Stimulated activated naive B cell treated with anti-CD40 and anti-IgM and Interleukin-4, amounts not matched to agents 10 μg/mL and 1 μg/mL and 100 μg/mL, for 72 hours (primary cell): ENCODE measurements around the gene TRPV4.

Experiments
- ATAC-seq, 2 donors: fragments of 150-1000 bp; cut with Tn5 transposase; replicated peaks; 2 replicates each; pipeline ENCODE4 v1.10.0; 2021; ENCODE audit warnings: moderate library complexity in 1 of 2
- DNase-seq: peaks from one replicate; pipeline ENCODE4 v3.0.0; 2021
- H3K27ac Mint-ChIP-seq: one replicate; pipeline ENCODE4 v1.8.0; 2022; ENCODE audit warnings: mild to moderate bottlenecking, mixed read lengths
- H3K27me3 Mint-ChIP-seq, 2 donors: one replicate each; pipeline ENCODE4 v1.8.0; 2022; ENCODE audit warnings: mixed read lengths in 2 of 2
- H3K36me3 Mint-ChIP-seq, 2 donors: one replicate each; pipeline ENCODE4 v1.8.0; 2022; ENCODE audit warnings: mixed read lengths in 2 of 2, mild to moderate bottlenecking in 1 of 2
- H3K4me1 Mint-ChIP-seq, 2 donors: one replicate each; pipeline ENCODE4 v1.8.0; 2022; ENCODE audit warnings: mixed read lengths in 2 of 2, mild to moderate bottlenecking in 1 of 2
- H3K4me3 Mint-ChIP-seq, 2 donors: one replicate each; pipeline ENCODE4 v1.8.0; 2022; ENCODE audit warnings: mild to moderate bottlenecking in 2 of 2, mixed read lengths in 2 of 2, moderate library complexity in 1 of 2
- H3K9me3 Mint-ChIP-seq, 2 donors: one replicate each; pipeline ENCODE4 v1.8.0; 2022; ENCODE audit warnings: mixed read lengths in 2 of 2, mild to moderate bottlenecking in 1 of 2

Gene TRPV4

DNA sequence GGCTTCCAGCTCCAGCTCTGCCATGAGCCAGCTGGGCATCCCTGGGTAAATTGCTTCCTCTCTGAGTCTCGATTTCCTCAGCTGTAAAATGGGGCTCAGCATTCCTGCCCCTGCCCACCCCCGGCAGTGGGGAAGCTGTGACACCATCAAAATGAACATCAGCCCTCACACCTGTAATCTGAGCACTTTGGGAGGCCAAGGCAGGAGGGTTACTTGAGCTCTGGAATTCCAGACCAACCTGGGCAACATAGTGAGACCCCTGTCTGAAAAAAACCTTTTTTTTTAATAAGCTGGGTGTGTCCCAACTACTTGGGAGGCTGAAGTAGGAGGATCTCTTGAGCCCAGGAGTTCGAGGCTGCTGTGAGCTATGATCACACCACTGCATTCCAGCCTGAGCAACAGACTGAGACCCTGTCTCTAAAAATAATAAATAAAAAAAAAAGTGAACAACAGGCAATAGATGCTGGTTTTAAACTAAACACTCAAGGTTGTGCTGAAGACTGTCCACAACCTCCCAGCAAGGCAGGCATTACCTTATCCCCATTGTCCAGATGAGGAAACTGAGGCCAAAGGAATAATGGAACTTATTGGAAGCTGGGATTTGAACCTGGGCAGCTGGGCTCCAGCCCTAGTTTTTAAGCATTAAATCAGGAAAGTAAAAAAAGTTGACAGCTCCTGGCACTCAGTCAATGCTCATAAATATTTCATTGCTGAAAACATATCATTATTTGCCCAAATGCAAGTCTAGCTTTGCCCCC is 4.3 kb downstream of the TRPV4 start:
- no peaks in the 10 kb centered on the region for H3K9me3 Mint-ChIP-seq
- peaks cover 27 to 44% of the 10 kb centered on the region in 2 donors for H3K27me3 Mint-ChIP-seq
- peaks cover 0 to 4% of the 10 kb centered on the region in 2 donors for H3K36me3 Mint-ChIP-seq
- DNase-seq (no peak), ATAC-seq (no peak)
- H3K4me1 Mint-ChIP-seq = peaks cover 4 to 5% of the 10 kb centered on the region in 2 donors
- H3K4me3 Mint-ChIP-seq = no peak overlapping the region
- H3K27ac Mint-ChIP-seq = no peak overlapping the region

GRCh38 chr12:109827566-109828550 is 5.3 kb downstream of the TRPV4 start:
- ATAC-seq = no peak
- Mint-ChIP-seq H3K36me3 (no peaks in the 10 kb centered on the region), H3K4me3 (no peak overlapping the region), H3K4me1 (no peaks in the 10 kb centered on the region), H3K9me3 (no peaks in the 10 kb centered on the region), H3K27ac (peak overlapping the region; percentile 1), H3K27me3 (peaks cover 21 to 39% of the 10 kb centered on the region in 2 donors)
- no peak for DNase-seq

- DNase-seq = no peak
- H3K4me1 Mint-ChIP-seq = no peaks in the 10 kb centered on the region
These were observed 6.1 kb downstream of the TRPV4 start for GRCh38 chr12:109827080-109827479.

GRCh38 chr12:109824731-109825130 is 8.5 kb downstream of the TRPV4 start:
- peaks cover 15 to 31% of the 10 kb centered on the region in 2 donors for H3K27me3 Mint-ChIP-seq
- no peak overlapping the region for H3K27ac Mint-ChIP-seq

More at GRCh38 chr12:109827080-109827479, 6.1 kb downstream of the TRPV4 start:
- ATAC-seq = no peak
- Mint-ChIP-seq H3K36me3 (no peaks in the 10 kb centered on the region), H3K9me3 (no peaks in the 10 kb centered on the region), H3K4me3 (no peak overlapping the region), H3K27me3 (peaks cover 21 to 34% of the 10 kb centered on the region in 2 donors), H3K27ac (no peak overlapping the region)

DNA sequence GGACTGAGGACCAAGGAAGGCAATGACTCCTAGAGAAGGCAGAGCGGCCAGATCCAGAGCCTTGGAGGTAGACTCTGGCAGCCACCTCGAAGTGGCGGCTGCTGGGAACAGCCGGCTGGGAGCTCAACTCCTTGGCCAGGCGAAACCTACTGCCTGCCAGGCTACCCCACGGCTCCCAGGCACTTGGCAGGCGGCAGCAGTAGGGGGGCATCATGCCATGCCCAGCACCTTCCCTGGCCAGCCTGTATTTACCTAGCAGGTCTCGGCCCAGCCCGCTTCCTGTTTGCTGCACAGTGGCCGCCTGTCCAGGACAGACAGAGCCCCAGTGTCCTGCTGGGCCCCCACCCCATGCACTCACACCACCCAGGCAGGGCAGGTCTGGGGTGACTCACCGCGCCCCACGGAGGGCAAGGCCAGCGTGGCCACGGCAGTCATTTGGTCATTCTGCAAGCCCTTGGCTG is 10.2 kb downstream of the TRPV4 start:
- ATAC-seq (no peak), DNase-seq (no peak)
- H3K4me3 Mint-ChIP-seq = no peak overlapping the region
- H3K4me1 Mint-ChIP-seq = no peaks in the 10 kb centered on the region
- no peak overlapping the region for H3K27ac Mint-ChIP-seq
- H3K9me3 Mint-ChIP-seq = no peaks in the 10 kb centered on the region
- peaks cover 15 to 28% of the 10 kb centered on the region in 2 donors for H3K27me3 Mint-ChIP-seq
- no peaks in the 10 kb centered on the region for H3K36me3 Mint-ChIP-seq

More at GRCh38 chr12:109824731-109825130, 8.5 kb downstream of the TRPV4 start:
- Mint-ChIP-seq H3K9me3 (no peaks in the 10 kb centered on the region), H3K36me3 (no peaks in the 10 kb centered on the region), H3K4me3 (no peak overlapping the region), H3K4me1 (no peaks in the 10 kb centered on the region)
- DNase-seq (no peak), ATAC-seq (no peak)

DNA sequence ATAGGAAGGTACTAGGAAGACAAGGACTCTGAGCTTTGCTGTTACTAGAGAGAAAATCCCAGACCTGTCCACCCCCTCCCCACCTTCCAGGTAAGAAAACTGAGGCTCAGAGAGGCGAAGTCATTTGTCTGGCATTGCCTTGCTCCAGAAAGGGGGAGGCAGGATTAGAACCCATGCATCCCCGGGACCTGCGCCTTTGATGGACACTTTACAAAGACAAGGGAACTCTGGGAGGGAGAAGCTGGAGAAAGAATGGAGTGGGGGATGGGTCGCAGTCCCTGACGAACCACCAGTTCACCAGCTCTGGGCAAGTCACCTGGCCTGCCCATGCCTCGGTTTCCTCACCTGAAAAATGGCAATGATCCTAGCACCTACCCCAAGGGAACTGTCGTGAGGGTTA is 10.8 kb downstream of the TRPV4 start:
- no peaks in the 10 kb centered on the region for H3K4me1 Mint-ChIP-seq
- H3K36me3 Mint-ChIP-seq = no peaks in the 10 kb centered on the region
- peaks cover 13 to 22% of the 10 kb centered on the region in 2 donors for H3K27me3 Mint-ChIP-seq
- no peak overlapping the region for H3K27ac Mint-ChIP-seq
- H3K4me3 Mint-ChIP-seq = no peak overlapping the region
- no peak for DNase-seq
- ATAC-seq = no peak
- H3K9me3 Mint-ChIP-seq = no peaks in the 10 kb centered on the region

- Mint-ChIP-seq H3K27me3 (peaks cover 11 to 20% of the 10 kb centered on the region in 2 donors), H3K4me3 (no peak overlapping the region), H3K27ac (no peak overlapping the region), H3K4me1 (no peaks in the 10 kb centered on the region), H3K9me3 (no peaks in the 10 kb centered on the region), H3K36me3 (no peaks in the 10 kb centered on the region)
- DNase-seq = no peak
- no peak for ATAC-seq
These were observed 11.2 kb downstream of the TRPV4 start for GRCh38 chr12:109821968-109822367.

- ATAC-seq = no peak
- Mint-ChIP-seq H3K27ac (no peak overlapping the region), H3K27me3 (peaks cover 11 to 20% of the 10 kb centered on the region in 2 donors), H3K4me3 (no peak overlapping the region), H3K9me3 (no peaks in the 10 kb centered on the region), H3K4me1 (no peaks in the 10 kb centered on the region), H3K36me3 (no peaks in the 10 kb centered on the region)
- DNase-seq = no peak
These were observed 12.3 kb downstream of the TRPV4 start for GRCh38 chr12:109820816-109821381.

- Mint-ChIP-seq H3K27ac (no peak overlapping the region), H3K4me3 (no peak overlapping the region), H3K27me3 (peaks cover 4 to 20% of the 10 kb centered on the region in 2 donors)
These were observed 14.2 kb downstream of the TRPV4 start for GRCh38 chr12:109818905-109819500.

DNA sequence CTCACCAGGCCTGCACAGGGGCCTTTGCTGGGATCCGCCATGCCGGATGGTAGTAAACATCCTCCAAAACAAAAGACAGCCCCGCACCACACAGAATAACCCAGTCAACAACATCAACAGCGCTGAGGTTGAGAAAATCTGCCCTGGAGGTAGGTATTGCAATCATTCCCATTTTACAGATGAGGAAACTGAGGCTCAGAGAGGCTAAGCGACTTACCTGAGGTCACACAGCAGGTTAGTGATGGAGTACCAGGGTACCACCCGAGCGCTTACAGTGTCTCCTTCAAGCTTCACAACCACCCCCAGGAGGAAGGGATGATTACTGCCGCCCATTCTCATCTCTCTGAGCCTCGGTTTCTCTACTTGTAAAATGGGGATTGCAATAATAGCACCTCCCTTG is 14.9 kb downstream of the TRPV4 start:
- DNase-seq (no peak), ATAC-seq (no peak)
- Mint-ChIP-seq H3K27ac (no peak overlapping the region), H3K4me1 (no peaks in the 10 kb centered on the region), H3K36me3 (no peaks in the 10 kb centered on the region), H3K9me3 (no peaks in the 10 kb centered on the region), H3K4me3 (no peak overlapping the region), H3K27me3 (peaks cover 4 to 18% of the 10 kb centered on the region in 2 donors)

More at GRCh38 chr12:109818905-109819500, 14.2 kb downstream of the TRPV4 start:
- no peak for ATAC-seq
- no peaks in the 10 kb centered on the region for H3K36me3 Mint-ChIP-seq
- no peak for DNase-seq
- H3K4me1 Mint-ChIP-seq = no peaks in the 10 kb centered on the region
- H3K9me3 Mint-ChIP-seq = no peaks in the 10 kb centered on the region

- DNase-seq (no peak), ATAC-seq (no peak)
- Mint-ChIP-seq H3K9me3 (no peaks in the 10 kb centered on the region), H3K36me3 (no peaks in the 10 kb centered on the region), H3K4me1 (no peaks in the 10 kb centered on the region), H3K4me3 (no peak overlapping the region), H3K27ac (no peak overlapping the region), H3K27me3 (peaks cover 4 to 16% of the 10 kb centered on the region in 2 donors)
These were observed 15.5 kb downstream of the TRPV4 start for GRCh38 chr12:109817627-109818231.

- Mint-ChIP-seq H3K27me3 (peaks cover 3 to 11% of the 10 kb centered on the region in 2 donors), H3K4me3 (no peak overlapping the region), H3K9me3 (no peaks in the 10 kb centered on the region)
These were observed 16.3 kb downstream of the TRPV4 start for GRCh38 chr12:109816870-109817269.

DNA sequence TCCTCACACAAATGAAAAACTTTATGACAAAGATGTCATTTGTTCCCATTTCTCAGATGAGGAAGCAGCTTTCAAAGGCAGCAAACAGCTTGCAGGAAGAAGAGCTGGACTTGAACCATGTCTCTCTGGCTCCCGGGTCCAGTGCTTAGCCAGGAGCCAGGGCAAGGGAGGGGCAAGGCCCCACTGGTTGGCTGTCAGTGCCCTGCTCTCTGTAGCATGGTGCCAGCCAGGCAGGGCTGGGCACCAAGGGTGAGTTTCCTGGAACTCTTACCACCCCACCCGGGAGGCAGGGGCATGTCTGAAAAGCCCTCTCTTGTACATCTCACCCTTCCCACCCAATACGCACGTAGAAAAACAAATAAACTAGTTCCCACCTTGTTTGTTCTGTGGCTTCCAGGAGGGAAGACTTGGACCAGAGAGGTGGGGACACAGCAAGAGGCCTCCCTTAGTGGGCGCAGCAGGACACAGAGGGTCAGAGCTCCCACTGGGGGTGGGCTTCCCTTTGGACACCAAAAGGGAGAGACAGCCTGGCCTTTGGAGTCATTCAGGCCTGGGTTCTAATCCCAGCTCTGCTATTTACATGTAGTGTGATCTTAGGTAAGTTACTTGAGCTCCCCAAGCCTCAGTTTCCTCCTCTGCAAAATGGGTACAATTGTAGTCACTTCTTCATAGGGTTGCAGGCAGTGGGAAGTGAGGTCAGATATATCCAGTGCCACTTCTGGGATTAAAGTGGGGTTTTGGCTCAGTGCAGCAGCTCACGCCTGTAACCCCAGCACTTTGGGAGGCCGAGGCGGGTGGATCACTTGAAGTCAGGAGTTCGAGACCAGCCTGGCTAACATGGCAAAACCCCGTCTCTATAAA is 17.2 kb downstream of the TRPV4 start:
- Mint-ChIP-seq H3K36me3 (no peaks in the 10 kb centered on the region), H3K4me1 (no peaks in the 10 kb centered on the region), H3K4me3 (no peak overlapping the region), H3K27me3 (peaks cover 0 to 7% of the 10 kb centered on the region in 2 donors), H3K9me3 (no peaks in the 10 kb centered on the region), H3K27ac (no peak overlapping the region)
- ATAC-seq = no peak
- no peak for DNase-seq

More at GRCh38 chr12:109816870-109817269, 16.3 kb downstream of the TRPV4 start:
- Mint-ChIP-seq H3K27ac (no peak overlapping the region), H3K36me3 (no peaks in the 10 kb centered on the region), H3K4me1 (no peaks in the 10 kb centered on the region)
- DNase-seq (no peak), ATAC-seq (no peak)
